Glomerular visceral epithelial cell (primary cell): ENCODE data around the gene NR2F1-AS1.

ENCODE experiments used
- DNase-seq: peaks from one replicate; pipeline ENCODE4 v3.0.0-alpha.2; 2016; ENCODE audit errors: extremely low spot score

The NR2F1-AS1 gene

DNA sequence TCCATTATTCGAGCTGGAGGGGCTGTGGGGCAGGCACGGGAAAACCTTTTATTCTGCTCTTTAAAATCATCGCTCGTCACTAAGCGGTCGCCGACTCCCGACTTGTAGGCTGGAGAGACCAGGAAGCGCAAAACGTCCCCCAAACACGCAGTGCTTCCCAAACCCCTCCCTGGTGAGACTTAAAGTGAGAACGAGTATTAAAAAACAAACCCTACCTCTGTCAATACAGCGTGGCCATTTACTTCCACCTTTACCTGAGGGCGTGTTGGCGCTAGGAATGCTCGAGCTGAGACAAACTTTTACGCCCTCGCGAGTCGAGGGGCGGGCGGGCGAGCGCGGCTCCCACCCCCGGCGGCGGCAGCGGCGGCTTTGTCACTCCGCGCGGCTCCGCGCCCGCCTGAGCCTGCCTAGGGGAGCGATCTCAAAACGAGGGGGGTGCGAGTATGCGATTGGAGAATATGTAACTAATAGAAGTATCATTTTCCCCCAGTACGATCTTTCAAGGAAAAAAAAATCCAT, at the start of gene NR2F1-AS1:
Gene NR2F1-AS1, minus strand, starts transcription at position 293 of the 519 bp plus-strand sequence.
- peak; percentile 40 for DNase-seq

GRCh38 chr5:93626801-93627200, 45.8 kb upstream of the NR2F1-AS1 start:
- no peak for DNase-seq

GRCh38 chr5:93623153-93623552, 42.1 kb upstream of the NR2F1-AS1 start:
- no peak for DNase-seq

- DNase-seq, result peak; percentile 58
Observed at GRCh38 chr5:93622240-93622885, 41.3 kb upstream of the NR2F1-AS1 start.

DNA sequence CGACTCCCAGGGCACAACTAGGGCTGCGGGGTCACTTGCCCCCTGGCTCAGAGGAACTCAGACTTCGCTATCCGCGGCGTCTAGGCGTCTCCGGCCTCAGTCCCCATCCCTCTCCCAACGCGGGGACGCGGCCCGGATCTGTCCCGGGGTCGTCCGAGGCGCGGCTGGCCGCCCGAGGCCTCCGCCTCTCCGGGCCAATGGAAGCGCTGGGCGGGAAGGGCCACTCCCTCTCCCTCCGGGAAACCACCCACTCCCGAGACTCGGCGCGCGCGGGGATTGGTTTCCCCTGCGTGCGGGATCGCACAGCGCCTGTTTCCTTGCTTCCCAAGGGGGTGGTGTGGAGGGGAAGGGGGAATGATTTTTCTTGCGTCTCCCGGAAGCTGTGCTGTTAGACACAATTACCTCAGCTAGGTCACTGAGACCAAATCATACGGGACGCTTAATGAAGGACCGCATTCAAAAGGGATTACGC, 40.3 kb upstream of the NR2F1-AS1 start:
- peak; percentile 86 for DNase-seq

GRCh38 chr5:93620487-93621326, 39.7 kb upstream of the NR2F1-AS1 start:
- DNase-seq, result peak; percentile 75

DNA sequence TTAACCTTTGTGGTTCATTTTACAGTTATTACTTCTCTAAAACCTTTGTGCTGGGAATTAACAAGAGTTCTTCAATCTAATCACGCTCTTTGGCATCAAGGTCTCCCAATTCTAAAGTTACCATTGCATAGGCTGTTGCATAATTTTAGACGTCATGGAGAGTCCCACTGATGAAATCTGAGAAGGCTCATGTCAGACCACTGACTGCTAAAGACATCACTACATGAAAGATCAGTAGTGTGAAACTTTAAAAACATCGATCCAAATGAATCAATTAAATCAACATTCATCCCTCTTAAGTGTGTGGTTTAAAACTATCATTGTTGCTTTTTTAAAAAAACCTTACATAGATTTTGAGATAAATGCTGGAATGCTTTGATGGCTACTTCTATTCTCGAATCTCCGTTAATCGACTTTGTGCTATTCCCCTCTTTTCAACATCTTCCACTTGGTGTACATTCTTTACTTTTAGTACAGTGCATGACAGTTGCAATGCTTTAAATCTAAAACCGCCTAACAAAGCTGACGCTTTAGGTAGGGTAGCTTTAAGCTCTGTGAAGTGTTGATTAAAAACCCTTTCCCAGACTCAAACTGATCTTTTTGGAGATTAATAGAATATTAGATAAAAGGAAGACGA, 35.6 kb upstream of the NR2F1-AS1 start:
- no peak for DNase-seq

DNA sequence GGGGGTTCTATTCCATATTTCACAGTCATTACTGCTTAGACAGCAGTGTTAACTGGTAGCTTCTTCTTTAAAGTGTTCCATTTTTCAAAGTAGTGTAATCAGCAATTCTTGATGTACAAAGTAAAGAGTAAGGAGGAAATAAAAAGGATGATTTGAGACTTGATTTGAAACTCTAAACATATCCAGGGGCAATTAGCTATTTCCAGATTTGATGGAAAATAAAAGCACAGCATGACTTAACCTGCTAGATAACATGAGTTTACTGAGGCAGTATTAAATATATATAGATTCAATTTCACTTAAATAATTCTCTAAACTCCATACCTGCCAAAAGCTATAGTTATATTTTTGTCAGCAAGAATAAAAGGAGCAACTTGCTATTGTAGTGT, 31.8 kb upstream of the NR2F1-AS1 start:
- no peak for DNase-seq

DNA sequence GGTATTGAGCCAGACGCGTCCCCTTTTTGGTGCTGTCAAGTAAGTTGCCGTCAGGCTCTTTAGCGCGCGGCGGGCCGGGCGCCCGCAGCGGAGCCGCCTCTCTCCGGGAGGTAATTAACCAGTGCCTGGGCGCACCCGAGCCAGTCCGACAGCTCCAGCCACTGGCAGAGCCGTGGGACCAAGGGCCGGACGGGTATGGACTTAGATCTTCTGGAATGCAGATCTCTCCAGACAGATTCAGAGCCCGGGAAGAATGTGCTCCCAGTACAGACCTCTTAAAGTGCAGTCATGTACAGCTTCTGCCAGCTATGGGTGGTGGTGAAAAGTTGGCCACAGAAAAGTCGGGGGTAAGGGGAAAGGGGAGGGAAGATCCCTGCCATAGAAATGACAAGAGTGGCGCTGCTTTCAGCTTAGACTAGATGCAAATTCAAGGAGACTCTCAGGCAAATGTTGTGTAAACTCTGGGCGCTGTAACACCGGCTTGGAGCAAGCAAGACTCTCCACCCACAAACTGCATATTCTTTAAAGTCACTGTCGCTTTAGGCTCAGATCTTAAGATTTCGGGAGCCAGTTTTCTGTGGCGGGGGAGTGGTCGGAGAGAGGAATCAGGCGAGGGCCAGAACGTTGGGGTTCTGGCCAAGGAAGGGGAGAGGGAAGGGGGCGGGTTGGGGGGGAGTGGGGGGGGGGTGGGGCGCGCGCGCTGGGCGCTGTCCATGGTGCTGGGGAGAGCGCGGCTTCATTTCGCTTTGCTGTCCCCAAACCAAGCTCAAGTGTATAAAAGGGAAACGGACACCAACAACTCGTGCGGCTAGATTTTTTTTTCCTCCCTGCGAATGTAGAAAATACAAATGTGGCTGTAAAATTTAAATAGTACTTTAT, 31.2 kb upstream of the NR2F1-AS1 start:
- DNase-seq, result peak; percentile 45

DNA sequence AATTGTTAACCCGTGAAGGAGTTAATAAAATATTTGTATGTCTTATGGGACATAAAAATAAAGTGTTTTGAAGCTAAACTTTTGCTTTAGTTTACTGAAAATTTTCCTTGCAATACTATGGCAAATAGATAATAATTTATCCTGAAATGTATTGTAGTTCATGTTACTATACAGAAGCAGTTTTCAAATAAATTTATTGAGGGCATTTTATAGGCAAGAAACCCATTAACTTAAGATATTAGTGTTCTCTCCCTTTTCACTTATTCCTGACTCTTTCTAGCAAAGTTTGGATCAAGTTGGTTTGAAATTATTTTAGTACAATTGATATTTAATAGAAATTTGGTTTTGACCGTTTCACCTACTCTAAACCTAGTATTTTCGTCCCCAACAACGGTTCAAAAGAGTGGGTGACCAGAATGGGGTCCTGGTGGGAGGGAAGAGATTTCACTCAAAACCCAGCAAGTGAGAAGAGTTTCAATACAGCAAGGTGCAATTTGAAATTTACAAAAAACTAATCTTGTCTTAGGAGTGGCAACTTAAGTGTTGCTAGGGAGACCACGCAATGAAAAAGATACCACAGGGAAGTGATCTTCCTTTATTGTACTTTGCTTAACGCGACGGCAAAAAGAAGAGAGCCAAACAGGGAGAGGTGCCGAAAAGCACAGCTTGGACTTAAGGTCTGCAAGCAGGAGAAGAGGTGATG, 30.4 kb upstream of the NR2F1-AS1 start:
- no peak for DNase-seq

GRCh38 chr5:93610581-93611272, 29.7 kb upstream of the NR2F1-AS1 start:
- no peak for DNase-seq

- DNase-seq, result no peak
Observed at GRCh38 chr5:93609762-93610161, 28.7 kb upstream of the NR2F1-AS1 start.

GRCh38 chr5:93608855-93609254, 27.8 kb upstream of the NR2F1-AS1 start:
- DNase-seq, result no peak

- peak; percentile 50 for DNase-seq
Observed at GRCh38 chr5:93607367-93608258, 26.6 kb upstream of the NR2F1-AS1 start.

GRCh38 chr5:93606382-93606752, 25.3 kb upstream of the NR2F1-AS1 start:
- DNase-seq, result no peak

GRCh38 chr5:93604644-93605515, 23.9 kb upstream of the NR2F1-AS1 start:
- DNase-seq, result no peak

- DNase-seq, result peak; percentile 37
Observed at GRCh38 chr5:93603793-93604643, 23.0 kb upstream of the NR2F1-AS1 start.
